NCI-H1105 (cell line): ENCODE measurements around the gene USH1G.
"Not testable (repeated sequence)": the region's sequence is repeated elsewhere in the genome, so short reads cannot be mapped to it uniquely, and the experiment has no call there.

Experiments
- DNase-seq: peaks from one replicate; lab custom pipeline; 2025; lab: John Stamatoyannopoulos, UW

USH1G gene

GRCh38 chr17:74922694-74923537 is at the start of gene USH1G:
TSS of gene USH1G (minus strand) at chr17:74923255. CDS start at chr17:74923073, 182 bp downstream.
- DNase-seq: no peak

GRCh38 chr17:74972107-74972972 is 49.3 kb upstream of the USH1G start, which contains the start of gene HID1:
TSS of gene HID1 (minus strand) at chr17:74972759. CDS start at chr17:74972656, 103 bp downstream.
- DNase-seq: peak; percentile 72

GRCh38 chr17:74971842-74972106 is 48.7 kb upstream of the USH1G start:
- no peak for DNase-seq

- DNase-seq: no peak
Observed at GRCh38 chr17:74971069-74971841, 48.2 kb upstream of the USH1G start.

- no peak for DNase-seq
Observed at GRCh38 chr17:74970395-74970794, 47.3 kb upstream of the USH1G start.

GRCh38 chr17:74969501-74969900 is 46.4 kb upstream of the USH1G start:
- DNase-seq: not testable (repeated sequence)

- no peak for DNase-seq
Observed at GRCh38 chr17:74968361-74968780, 45.3 kb upstream of the USH1G start.

GRCh38 chr17:74964988-74965622 is 42.0 kb upstream of the USH1G start:
- no peak for DNase-seq

GRCh38 chr17:74964246-74964761 is 41.2 kb upstream of the USH1G start:
- DNase-seq: no peak

- DNase-seq: no peak
Observed at GRCh38 chr17:74963656-74964055, 40.6 kb upstream of the USH1G start.

GRCh38 chr17:74962622-74963394 is 39.8 kb upstream of the USH1G start:
- no peak for DNase-seq

GRCh38 chr17:74961657-74962350 is 38.7 kb upstream of the USH1G start:
- peak; percentile 77 for DNase-seq

GRCh38 chr17:74960570-74961342 is 37.7 kb upstream of the USH1G start:
- DNase-seq: no peak

GRCh38 chr17:74959826-74960515 is 36.9 kb upstream of the USH1G start:
- DNase-seq: no peak

GRCh38 chr17:74957935-74958740 is 35.1 kb upstream of the USH1G start:
- peak; percentile 22 for DNase-seq

- DNase-seq: no peak
Observed at GRCh38 chr17:74956093-74956492, 33.0 kb upstream of the USH1G start.

GRCh38 chr17:74954665-74955421 is 31.8 kb upstream of the USH1G start:
- no peak for DNase-seq
